ENCODE data around the gene MTM1.

The MTM1 gene

GRCh38 chrX:150648296-150648940, 80.0 kb downstream of the MTM1 start:
- Histone ChIP-seq H4K20me1 (ENCODE audit: low read depth, low read length) (no peaks in the 10 kb centered on the region), H3K9me2 (replicated peaks; ENCODE audit: insufficient read depth, low read length) (no peaks in the 10 kb centered on the region), H3K4me2 (ENCODE audit: low read depth, low read length, poor library complexity, severe bottlenecking) (no peak overlapping the region), H3K27me3 (ENCODE audit: low read length) (no peaks in the 10 kb centered on the region), H3K36me3 (ENCODE audit: low read length) (no peaks in the 10 kb centered on the region), H3K9me3 (ENCODE audit: insufficient read depth, low read length) (no peaks in the 10 kb centered on the region), H3F3A (ENCODE audit: insufficient read depth) (no peaks in the 10 kb centered on the region), H3K4me3 (ENCODE audit: insufficient read depth, low read length, poor library complexity, severe bottlenecking) (no peak overlapping the region), H3K79me2 (ENCODE audit: insufficient read depth, low read length) (no peaks in the 10 kb centered on the region), H2AFZ (ENCODE audit: low read depth, low read length, severe bottlenecking) (no peak overlapping the region), H3K9ac (ENCODE audit: low read length) (no peak overlapping the region), H3K27ac (ENCODE audit: low read depth, low read length) (no peak overlapping the region)
- TF ChIP-seq EZH2phosphoT487 (conservative IDR thresholded peaks at IDR 0.05; ENCODE audit: low read length) (no peak), CTCF (IDR thresholded peaks at IDR 0.05; ENCODE audit: insufficient read depth, low read length, poor library complexity, severe bottlenecking) (no peak)

- no peaks in the 10 kb centered on the region for H3K9me3 ChIP-seq (ENCODE audit: insufficient read depth, low read length)
- H2AFZ ChIP-seq (ENCODE audit: low read depth, low read length, severe bottlenecking), result no peak overlapping the region
- no peaks in the 10 kb centered on the region for H3K27me3 ChIP-seq (ENCODE audit: low read length)
- TF ChIP-seq EZH2phosphoT487 (conservative IDR thresholded peaks at IDR 0.05; ENCODE audit: low read length) (no peak), CTCF (IDR thresholded peaks at IDR 0.05; ENCODE audit: insufficient read depth, low read length, poor library complexity, severe bottlenecking) (no peak)
- H3K4me3 ChIP-seq (ENCODE audit: insufficient read depth, low read length, poor library complexity, severe bottlenecking), result no peak overlapping the region
- no peaks in the 10 kb centered on the region for H3F3A ChIP-seq (ENCODE audit: insufficient read depth)
- no peak overlapping the region for H3K4me2 ChIP-seq (ENCODE audit: low read depth, low read length, poor library complexity, severe bottlenecking)
- no peak overlapping the region for H3K27ac ChIP-seq (ENCODE audit: low read depth, low read length)
- no peaks in the 10 kb centered on the region for H3K79me2 ChIP-seq (ENCODE audit: insufficient read depth, low read length)
- H4K20me1 ChIP-seq (ENCODE audit: low read depth, low read length), result no peaks in the 10 kb centered on the region
- H3K36me3 ChIP-seq (ENCODE audit: low read length), result no peaks in the 10 kb centered on the region
- no peak overlapping the region for H3K9ac ChIP-seq (ENCODE audit: low read length)
- no peaks in the 10 kb centered on the region for H3K9me2 ChIP-seq (replicated peaks; ENCODE audit: insufficient read depth, low read length)
Observed at GRCh38 chrX:150649096-150649870, 80.9 kb downstream of the MTM1 start.

GRCh38 chrX:150651906-150652305, 83.5 kb downstream of the MTM1 start:
- no peaks in the 10 kb centered on the region for H3F3A ChIP-seq (ENCODE audit: insufficient read depth)
- no peaks in the 10 kb centered on the region for H3K79me2 ChIP-seq (ENCODE audit: insufficient read depth, low read length)
- H4K20me1 ChIP-seq (ENCODE audit: low read depth, low read length), result no peaks in the 10 kb centered on the region
- no peak overlapping the region for H3K4me3 ChIP-seq (ENCODE audit: insufficient read depth, low read length, poor library complexity, severe bottlenecking)
- no peaks in the 10 kb centered on the region for H3K9me3 ChIP-seq (ENCODE audit: insufficient read depth, low read length)
- no peak overlapping the region for H3K27ac ChIP-seq (ENCODE audit: low read depth, low read length)
- no peaks in the 10 kb centered on the region for H3K36me3 ChIP-seq (ENCODE audit: low read length)
- H3K4me2 ChIP-seq (ENCODE audit: low read depth, low read length, poor library complexity, severe bottlenecking), result no peak overlapping the region
- H3K27me3 ChIP-seq (ENCODE audit: low read length), result no peaks in the 10 kb centered on the region
- H2AFZ ChIP-seq (ENCODE audit: low read depth, low read length, severe bottlenecking), result no peak overlapping the region
- no peak overlapping the region for H3K9ac ChIP-seq (ENCODE audit: low read length)
- TF ChIP-seq CTCF (IDR thresholded peaks at IDR 0.05; ENCODE audit: insufficient read depth, low read length, poor library complexity, severe bottlenecking) (no peak), EZH2phosphoT487 (conservative IDR thresholded peaks at IDR 0.05; ENCODE audit: low read length) (no peak)
- H3K9me2 ChIP-seq (replicated peaks; ENCODE audit: insufficient read depth, low read length), result no peaks in the 10 kb centered on the region

All from SU-DHL-6 (cell line).